H9 (cell line): ENCODE data around the gene WWC2. TPM values are rescaled to one million over a fixed set of nuclear protein-coding genes. Genes with fewer than 3 reads are reported as not detected.

Source experiments
- DNase-seq: peaks from one replicate; pipeline ENCODE4 v3.0.0-alpha.2; 2017
- H2AFZ ChIP-seq: one replicate; pipeline ENCODE4 v1.6.1; 2013; ENCODE audit warnings: mild to moderate bottlenecking, low read length, control low read depth, moderate library complexity
- H2AK5ac ChIP-seq: 2 replicates; pipeline ENCODE4 v1.6.1; 2013; ENCODE audit warnings: low read length, control low read depth, mixed read lengths; ENCODE audit not compliant: insufficient read length
- H2BK120ac ChIP-seq: one replicate; pipeline ENCODE4 v1.6.1; 2013; ENCODE audit warnings: low read depth, mild to moderate bottlenecking, low read length, control low read depth, inconsistent platforms; ENCODE audit not compliant: poor library complexity, severe bottlenecking
- H2BK12ac ChIP-seq: 2 replicates; pipeline ENCODE4 v1.6.1; 2013; ENCODE audit warnings: low read length, control low read depth, mixed read lengths, low read depth; ENCODE audit not compliant: insufficient read length
- H2BK15ac ChIP-seq: 2 replicates; pipeline ENCODE4 v1.6.1; 2013; ENCODE audit warnings: low read depth, low read length, control low read depth
- H2BK20ac ChIP-seq: one replicate; pipeline ENCODE4 v1.6.1; 2013; ENCODE audit warnings: low read depth, mild to moderate bottlenecking, low read length, control low read depth, inconsistent platforms; ENCODE audit not compliant: poor library complexity, severe bottlenecking
- H2BK5ac ChIP-seq: 2 replicates; pipeline ENCODE4 v1.6.1; 2013; ENCODE audit warnings: low read length, control low read depth, mixed read lengths; ENCODE audit not compliant: insufficient read length
- H3K14ac ChIP-seq: 2 replicates; pipeline ENCODE4 v1.6.1; 2013; ENCODE audit warnings: low read length, control low read depth; ENCODE audit not compliant: insufficient read depth
- H3K18ac ChIP-seq: 2 replicates; pipeline ENCODE4 v1.6.1; 2013; ENCODE audit warnings: low read depth, mild to moderate bottlenecking, mixed read lengths, low read length, control low read depth; ENCODE audit not compliant: insufficient read length
- H3K23ac ChIP-seq: 2 replicates; pipeline ENCODE4 v1.6.1; 2013; ENCODE audit warnings: low read length, control low read depth, mixed read lengths, low read depth; ENCODE audit not compliant: insufficient read length
- H3K23me2 ChIP-seq: 2 replicates; pipeline ENCODE4 v1.6.1; 2013; ENCODE audit warnings: low read depth, mild to moderate bottlenecking, mixed read lengths, low read length, control low read depth; ENCODE audit not compliant: insufficient read length, poor library complexity, severe bottlenecking
- H3K27ac ChIP-seq: 2 replicates; pipeline ENCODE4 v1.5.1; 2013; ENCODE audit warnings: low read length, control low read depth, mixed read lengths, low read depth; ENCODE audit not compliant: insufficient read length
- H3K27me3 ChIP-seq: 2 replicates; pipeline ENCODE4 v1.6.1; 2013; ENCODE audit warnings: low read length, control low read depth, inconsistent platforms; ENCODE audit not compliant: insufficient read depth
- H3K4ac ChIP-seq: 2 replicates; pipeline ENCODE4 v1.6.1; 2013; ENCODE audit warnings: low read depth, mild to moderate bottlenecking, control low read depth, inconsistent platforms, low read length, moderate library complexity
- H3K4me1 ChIP-seq: 2 replicates; pipeline ENCODE4 v1.6.1; 2013; ENCODE audit warnings: low read length, control low read depth, inconsistent platforms; ENCODE audit not compliant: insufficient read depth
- H3K4me2 ChIP-seq: 2 replicates; pipeline ENCODE4 v1.6.1; 2013; ENCODE audit warnings: low read length, control low read depth, mixed read lengths; ENCODE audit not compliant: insufficient read length, insufficient read depth
- H3K56ac ChIP-seq: 2 replicates; pipeline ENCODE4 v1.6.1; 2013; ENCODE audit warnings: low read depth, mild to moderate bottlenecking, mixed read lengths, low read length, control low read depth; ENCODE audit not compliant: insufficient read length
- H3K79me1 ChIP-seq: 2 replicates; pipeline ENCODE4 v1.6.1; 2013; ENCODE audit warnings: low read depth, mild to moderate bottlenecking, moderate library complexity, low read length, control low read depth, inconsistent platforms; ENCODE audit not compliant: insufficient read depth, poor library complexity, severe bottlenecking
- H3K79me2 ChIP-seq: 2 replicates; pipeline ENCODE4 v1.6.1; 2013; ENCODE audit warnings: low read length, control low read depth, inconsistent platforms; ENCODE audit not compliant: insufficient read depth
- H3K9ac ChIP-seq: 2 replicates; pipeline ENCODE4 v1.6.1; 2013; ENCODE audit warnings: low read length, control low read depth, mixed read lengths; ENCODE audit not compliant: insufficient read length; ENCODE audit errors: extremely low read depth
- H3K9me3 ChIP-seq: one replicate; pipeline ENCODE4 v1.6.1; 2013; ENCODE audit warnings: low read depth, low read length, inconsistent platforms; ENCODE audit not compliant: control insufficient read depth
- H3T11ph ChIP-seq: one replicate; pipeline ENCODE4 v1.6.1; 2013; ENCODE audit warnings: mild to moderate bottlenecking, low read length, control low read depth, inconsistent platforms
- H4K20me1 ChIP-seq: one replicate; pipeline ENCODE4 v1.6.1; 2013; ENCODE audit not compliant: control insufficient read depth, insufficient read length, insufficient read depth
- H4K5ac ChIP-seq: 2 replicates; pipeline ENCODE4 v1.6.1; 2013; ENCODE audit warnings: low read depth, mild to moderate bottlenecking, mixed read lengths, low read length, control low read depth; ENCODE audit not compliant: insufficient read length
- H4K8ac ChIP-seq: replicated peaks from 2 replicates; pipeline ENCODE4 v1.6.1; 2013; ENCODE audit warnings: low read length, control low read depth, mixed read lengths, low read depth; ENCODE audit not compliant: insufficient read length
- H4K91ac ChIP-seq: 2 replicates; pipeline ENCODE4 v1.6.1; 2013; ENCODE audit warnings: low read depth, mild to moderate bottlenecking, moderate library complexity, mixed read lengths, low read length, control low read depth; ENCODE audit not compliant: insufficient read length
- H3K27ac Mint-ChIP-seq, 3 experiments: 2 replicates in 2 of 3; 3 replicates in 1 of 3; pipeline ENCODE4 v1.8.0; 2020 to 2021; ENCODE audit warnings: mixed read lengths in 3 of 3, mild to moderate bottlenecking in 1 of 3, moderate library complexity in 1 of 3
- H3K27me3 Mint-ChIP-seq: 2 replicates; pipeline ENCODE4 v1.8.0; 2021; ENCODE audit warnings: low read depth, mild to moderate bottlenecking, moderate library complexity, mixed read lengths
- H3K36me3 Mint-ChIP-seq, 3 experiments: 2 replicates in 2 of 3; 3 replicates in 1 of 3; pipeline ENCODE4 v1.8.0; 2020 to 2021; ENCODE audit warnings: low read depth in 3 of 3, mixed read lengths in 3 of 3; ENCODE audit not compliant: insufficient read depth in 1 of 3
- H3K4me1 Mint-ChIP-seq, 2 experiments: 2 replicates each; pipeline ENCODE4 v1.8.0; 2020; ENCODE audit warnings: mixed read lengths in 2 of 2
- H3K4me3 Mint-ChIP-seq, 2 experiments: 2 replicates in 1 of 2; 3 replicates in 1 of 2; pipeline ENCODE4 v1.8.0; 2020 to 2021; ENCODE audit warnings: mild to moderate bottlenecking in 2 of 2, mixed read lengths in 2 of 2, moderate library complexity in 1 of 2
- H3K9me3 Mint-ChIP-seq, 2 experiments: 2 replicates in 1 of 2; 3 replicates in 1 of 2; pipeline ENCODE4 v1.8.0; 2020; ENCODE audit warnings: mild to moderate bottlenecking in 2 of 2, mixed read lengths in 2 of 2, moderate library complexity in 1 of 2
- WGBS: extraction: QIAGEN DNeasy Blood & Tissue Kit; methylation state at CpG from one replicate; pipeline ENCODE4 v1.1.7; 2013; ENCODE audit warnings: missing lambda C conversion rate, low lambda C conversion rate, mixed read lengths; ENCODE audit not compliant: insufficient read length; ENCODE audit errors: extremely low coverage; 5-methylcytosine and 5-hydroxymethylcytosine counted together
- total RNA-seq: library from RNA; stranded (reverse); gene quantifications from 2 replicates; pipeline ENCODE4 v1.2.1, GENCODE V29; 2021
- TF ChIP-seq, protein P1 (sequence below): fragments of 200-600 bp; sonication (generic); conservative IDR thresholded peaks from 3 replicates; pipeline ENCODE4 v1.8.0; 2021; ENCODE audit warnings: antibody characterized with exemption, mild to moderate bottlenecking

Gene WWC2
- total RNA-seq, 1 experiment from 2014 or later: 106 TPM

- H3K79me2 ChIP-seq: no peaks in the 10 kb centered on the region
- peaks cover 6% of the 10 kb centered on the region; the same call in 1 of the 2 replicates for H3K4me1 ChIP-seq
- no peaks in the 10 kb centered on the region for H3K23me2 ChIP-seq
- H3K4ac ChIP-seq: no peak overlapping the region
- H4K91ac ChIP-seq: no peak overlapping the region
- no peak overlapping the region for H2BK5ac ChIP-seq
- Mint-ChIP-seq H3K9me3 (peaks cover 17 to 31% of the 10 kb centered on the region in 2 experiments), H3K4me1 (peaks cover 30% of the 10 kb centered on the region in 2 experiments), H3K4me3 (no peak overlapping the region), H3K27ac (no peak overlapping the region), H3K27me3 (peaks cover 1% of the 10 kb centered on the region; the same call in 1 of the 2 replicates), H3K36me3 (peaks cover 0 to 21% (median 7%) of the 10 kb centered on the region in 3 experiments; a peak in 6 of 7 replicates)
- H3T11ph ChIP-seq: no peak overlapping the region
- H2AFZ ChIP-seq: no peak overlapping the region
- no peak overlapping the region for H3K56ac ChIP-seq
- H3K9ac ChIP-seq: no peak overlapping the region
- WGBS: no CpG with 5 or more reads among the region's 2 CpGs
- no peaks in the 10 kb centered on the region for H3K79me1 ChIP-seq
- no peak overlapping the region for H3K4me2 ChIP-seq
- no peak overlapping the region for H2BK15ac ChIP-seq
- H3K18ac ChIP-seq: no peak overlapping the region
- H4K20me1 ChIP-seq: no peaks in the 10 kb centered on the region
- no peak overlapping the region for H2BK120ac ChIP-seq
- no peaks in the 10 kb centered on the region for H3K27me3 ChIP-seq
- H2AK5ac ChIP-seq: no peak overlapping the region
- H3K27ac ChIP-seq: no peak overlapping the region
- no peak for DNase-seq
- H3K23ac ChIP-seq: no peak overlapping the region
- H2BK20ac ChIP-seq: no peak overlapping the region
- H3K9me3 ChIP-seq: no peaks in the 10 kb centered on the region
- no peak overlapping the region for H3K14ac ChIP-seq
- H2BK12ac ChIP-seq: no peak overlapping the region
- TF ChIP-seq, protein P1, sequence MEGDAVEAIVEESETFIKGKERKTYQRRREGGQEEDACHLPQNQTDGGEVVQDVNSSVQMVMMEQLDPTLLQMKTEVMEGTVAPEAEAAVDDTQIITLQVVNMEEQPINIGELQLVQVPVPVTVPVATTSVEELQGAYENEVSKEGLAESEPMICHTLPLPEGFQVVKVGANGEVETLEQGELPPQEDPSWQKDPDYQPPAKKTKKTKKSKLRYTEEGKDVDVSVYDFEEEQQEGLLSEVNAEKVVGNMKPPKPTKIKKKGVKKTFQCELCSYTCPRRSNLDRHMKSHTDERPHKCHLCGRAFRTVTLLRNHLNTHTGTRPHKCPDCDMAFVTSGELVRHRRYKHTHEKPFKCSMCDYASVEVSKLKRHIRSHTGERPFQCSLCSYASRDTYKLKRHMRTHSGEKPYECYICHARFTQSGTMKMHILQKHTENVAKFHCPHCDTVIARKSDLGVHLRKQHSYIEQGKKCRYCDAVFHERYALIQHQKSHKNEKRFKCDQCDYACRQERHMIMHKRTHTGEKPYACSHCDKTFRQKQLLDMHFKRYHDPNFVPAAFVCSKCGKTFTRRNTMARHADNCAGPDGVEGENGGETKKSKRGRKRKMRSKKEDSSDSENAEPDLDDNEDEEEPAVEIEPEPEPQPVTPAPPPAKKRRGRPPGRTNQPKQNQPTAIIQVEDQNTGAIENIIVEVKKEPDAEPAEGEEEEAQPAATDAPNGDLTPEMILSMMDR: no peak
- no peak overlapping the region for H4K5ac ChIP-seq
- H4K8ac ChIP-seq: no peak overlapping the region
Measured at GRCh38 chr4:183072176-183072575, 26.9 kb upstream of the WWC2 start.
